ENCODE data around the gene PLEKHB2. TPM values are rescaled to one million over a fixed set of nuclear protein-coding genes. Genes with fewer than 3 reads are reported as not detected.

The PLEKHB2 gene
- total and polyA plus RNA-seq, 9 of the 15 experiments (the other 6 are each of a cell fraction or from before 2014, with no cell fraction given), result 41.3 to 71.5 (median 50.2) TPM

GRCh38 chr2:131105156-131105949, at the start of gene PLEKHB2 (continued):
- TF ChIP-seq BHLHE40 (IDR thresholded peaks at IDR 0.05; ENCODE audit: low read length) (peak; percentile 38; the same call in 1 of the 2 replicates), BMI1 (IDR thresholded peaks at IDR 0.05; ENCODE audit: low read length) (no peak), ZNF280A (IDR thresholded peaks at IDR 0.05; ENCODE audit: low read depth, partially characterized antibody) (no peak), SNRNP70 (optimal IDR thresholded peaks at IDR 0.05; ENCODE audit: low read depth, low read length) (no peak), RBM34 (IDR thresholded peaks at IDR 0.05; ENCODE audit: borderline replicate concordance, insufficient read depth, low read length) (no peak), TFAP4 (CRISPR knock-in tag; IDR thresholded peaks at IDR 0.05; ENCODE audit: borderline replicate concordance) (peak; percentile 64; the same call in 1 of the 2 replicates), LARP7 (IDR thresholded peaks at IDR 0.05) (no peak), NEUROD1 (IDR thresholded peaks at IDR 0.05; ENCODE audit: borderline replicate concordance, low read depth, low read length, partially characterized antibody) (no peak), HOXB6 (CRISPR knock-in tag; IDR thresholded peaks at IDR 0.05; ENCODE audit: borderline replicate concordance) (no peak), ARID3A (IDR thresholded peaks at IDR 0.05; ENCODE audit: borderline replicate concordance, low read depth, low read length) (no peak), TRIM25 (IDR thresholded peaks at IDR 0.05; ENCODE audit: borderline replicate concordance) (no peak), PKNOX1 (IDR thresholded peaks at IDR 0.05) (no peak), ZNF766 (CRISPR knock-in tag; conservative IDR thresholded peaks at IDR 0.05) (0 out of 2 replicates have a peak, but pooled peaks have one; percentile 42), ESRRB (CRISPR knock-in tag; IDR thresholded peaks at IDR 0.05; ENCODE audit: borderline replicate concordance) (no peak), MIER1 (IDR thresholded peaks at IDR 0.05; ENCODE audit: low read depth) (no peak), ATF2 (CRISPR knock-in tag; IDR thresholded peaks at IDR 0.05) (no peak), PHF21A (IDR thresholded peaks at IDR 0.05; ENCODE audit: borderline replicate concordance, low read depth) (no peak), ZNF75A (CRISPR knock-in tag; IDR thresholded peaks at IDR 0.05) (no peak), SREBF1 (IDR thresholded peaks at IDR 0.05; ENCODE audit: borderline replicate concordance, low read depth, low read length) (no peak)
